Right ventricle myocardium superior (tissue), 1 donor: ENCODE measurements around the gene ODAD3. TPM values are rescaled to one million over a fixed set of nuclear protein-coding genes. Genes with fewer than 3 reads are reported as not detected.
"Not testable (repeated sequence)": the region's sequence is repeated elsewhere in the genome, so short reads cannot be mapped to it uniquely, and the experiment has no call there.

Source experiments
- ATAC-seq: fragments of 200-7000 bp; cut with Tn5 transposase; one replicate; pipeline ENCODE4 v1.9.1; 2020; ENCODE audit warnings: mild to moderate bottlenecking; ENCODE audit not compliant: poor library complexity
- DNase-seq: peaks from one replicate; pipeline ENCODE4 v3.0.0-alpha.2; 2020
- intact Hi-C: fragments of 100-400 bp; cut with DNase I; formaldehyde crosslinking; loops from one replicate; pipeline ENCODE4 v1.11.2; 2022
- total RNA-seq: library from RNA; stranded (reverse); fragmentation: NEBNext Ultra II Directional; extraction: Animal tissue kit (Norgen Biotek cat#: 25700); gene quantifications from one replicate; pipeline ENCODE4 v1.2.1, GENCODE V29; 2021
- donor health status: DM: no; HTN: yes; CAD: no; lungs with severe emphysema.

ODAD3 gene
- total RNA-seq, 1 donor from 2014 or later, result 0.65 TPM

DNA sequence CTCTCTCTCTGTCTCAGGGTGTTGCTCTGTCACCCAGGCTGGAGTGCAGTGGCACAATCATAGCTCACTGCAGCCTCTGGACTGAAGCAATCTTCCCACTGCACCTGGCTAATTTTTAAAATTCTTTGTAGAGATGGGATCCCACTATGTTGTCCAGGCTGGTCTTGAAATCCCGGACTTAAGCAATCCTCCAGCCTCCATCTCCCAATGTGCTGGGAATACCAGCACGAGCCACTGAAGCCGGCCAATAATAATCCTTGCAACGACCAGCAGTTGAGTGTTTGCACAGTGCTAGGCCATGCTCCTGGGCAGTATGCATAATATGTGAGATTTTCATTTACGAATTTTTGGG lies 50.2 kb downstream of the ODAD3 start:
- no peak for ATAC-seq
- no peak for DNase-seq
- intact Hi-C loops, result loop anchor here (10.0 kb wide), 2 partner anchors 50 to 90 kb away; partner anchors contain the start of genes ODAD3, PRKCSH and TSPAN16

DNA sequence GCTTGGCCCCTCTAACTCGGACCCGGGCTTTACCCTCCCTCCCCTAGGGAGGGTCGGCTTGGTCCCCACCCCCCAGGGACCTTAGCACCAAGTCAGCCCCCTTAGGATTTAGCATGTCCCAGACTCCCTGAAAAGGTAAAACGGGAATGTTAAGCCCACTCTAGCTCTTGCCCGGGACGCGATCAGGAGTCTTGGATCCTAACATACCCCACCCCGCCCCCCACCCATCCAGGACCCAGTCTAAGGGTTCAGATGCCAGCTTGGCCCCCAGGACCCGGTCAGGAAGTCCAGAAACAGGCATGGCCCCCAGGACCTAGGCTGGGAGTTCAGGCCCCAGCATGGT lies 51.2 kb downstream of the ODAD3 start:
- ATAC-seq, result no peak
- intact Hi-C loops, result loop anchor here (10.0 kb wide), 2 partner anchors 51 to 89 kb away; partner anchors contain the start of genes ODAD3, PRKCSH and TSPAN16

DNA sequence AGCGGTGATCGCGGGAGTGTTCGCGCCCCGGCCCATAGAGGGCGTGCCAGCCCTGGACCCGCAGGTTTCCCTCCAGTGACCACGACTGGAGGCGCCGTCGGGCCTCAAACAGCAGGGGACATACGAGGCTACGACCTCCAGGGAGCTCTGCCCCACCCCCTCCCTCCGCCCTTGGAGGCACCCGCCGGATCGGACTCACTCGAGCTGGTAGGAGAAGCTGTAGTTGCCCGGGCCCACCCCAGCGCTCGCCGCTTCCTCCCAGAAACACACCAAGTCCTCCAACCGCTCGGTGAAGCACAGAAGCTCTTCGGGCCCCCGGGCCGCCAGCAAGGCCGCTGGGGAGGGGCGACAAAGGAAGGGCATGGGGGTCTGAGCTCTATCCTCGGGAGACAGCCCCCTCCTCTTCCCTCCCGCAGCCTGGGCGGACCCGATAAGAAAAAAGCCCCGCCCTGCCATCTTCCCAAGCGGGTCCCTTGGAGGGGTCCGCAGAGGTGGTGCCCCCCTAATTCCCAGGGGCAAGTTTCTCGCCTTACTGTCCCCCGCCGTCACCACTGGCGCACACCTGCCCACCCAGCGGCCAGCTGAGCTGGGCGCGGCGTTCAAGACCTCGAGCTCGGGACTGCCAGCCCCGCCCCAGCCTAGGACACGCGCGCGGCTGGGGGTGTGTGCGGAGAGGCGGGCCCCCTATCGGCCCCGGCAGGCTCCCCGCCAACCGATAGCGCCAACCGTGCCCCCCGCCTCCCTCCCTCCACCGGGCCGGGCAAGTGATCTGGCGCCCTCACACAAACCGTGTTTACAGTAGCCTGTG lies 51.8 kb downstream of the ODAD3 start:
- ATAC-seq, result peak; percentile 15
- intact Hi-C loops, result loop anchor here (10.0 kb wide), 2 partner anchors 52 to 88 kb away; partner anchors contain the start of genes ODAD3, PRKCSH and TSPAN16
- peak; percentile 73 for DNase-seq

More for the DNA sequence above, 51.2 kb downstream of the ODAD3 start:
- no peak for DNase-seq

DNA sequence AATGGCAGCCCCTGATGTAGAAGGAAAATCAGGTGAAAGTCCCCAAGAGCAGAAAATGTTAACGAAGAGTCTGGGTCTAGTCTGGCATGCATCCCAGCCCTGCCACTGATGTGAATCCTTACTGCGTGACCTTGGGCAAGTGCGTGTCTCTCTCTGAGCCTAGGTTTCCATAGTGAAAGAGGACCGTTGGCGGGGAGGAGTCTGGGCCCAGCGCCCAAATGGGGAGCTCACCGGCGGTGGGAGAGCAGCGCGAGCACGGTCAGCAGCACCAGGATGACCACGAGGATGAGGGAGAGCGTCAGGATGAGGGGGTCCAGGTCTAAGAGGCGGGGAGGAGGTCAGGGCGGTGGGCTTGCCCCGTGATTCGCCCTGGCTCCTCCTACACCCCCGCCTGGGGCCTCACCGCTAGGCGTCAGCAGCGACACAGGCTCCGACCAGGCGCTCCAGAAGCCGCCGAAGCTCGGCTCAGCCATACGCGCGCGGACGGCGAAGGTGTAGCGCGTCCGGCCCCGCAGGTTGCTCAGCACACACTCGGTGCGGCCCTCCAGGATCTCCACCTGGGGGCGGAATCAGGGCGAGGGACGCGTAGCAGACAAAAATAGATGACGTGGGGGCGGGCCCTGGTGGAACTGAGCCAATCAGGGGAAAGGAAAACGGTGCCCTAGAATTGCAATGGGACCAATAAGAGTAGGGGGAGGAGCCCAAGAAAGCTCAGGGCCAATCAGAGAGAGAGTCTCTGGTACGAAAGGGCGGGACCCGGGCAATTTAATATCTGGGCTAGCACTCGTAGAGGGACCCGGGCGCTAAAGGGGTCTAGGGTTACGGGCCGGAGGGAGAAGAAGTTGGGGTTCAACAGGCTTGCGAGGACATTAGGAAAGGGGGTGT lies 54.0 kb downstream of the ODAD3 start:
- intact Hi-C loops, result loop anchor here (10.0 kb wide), 2 partner anchors 54 to 86 kb away; partner anchors contain the start of genes ODAD3, PRKCSH and TSPAN16

DNA sequence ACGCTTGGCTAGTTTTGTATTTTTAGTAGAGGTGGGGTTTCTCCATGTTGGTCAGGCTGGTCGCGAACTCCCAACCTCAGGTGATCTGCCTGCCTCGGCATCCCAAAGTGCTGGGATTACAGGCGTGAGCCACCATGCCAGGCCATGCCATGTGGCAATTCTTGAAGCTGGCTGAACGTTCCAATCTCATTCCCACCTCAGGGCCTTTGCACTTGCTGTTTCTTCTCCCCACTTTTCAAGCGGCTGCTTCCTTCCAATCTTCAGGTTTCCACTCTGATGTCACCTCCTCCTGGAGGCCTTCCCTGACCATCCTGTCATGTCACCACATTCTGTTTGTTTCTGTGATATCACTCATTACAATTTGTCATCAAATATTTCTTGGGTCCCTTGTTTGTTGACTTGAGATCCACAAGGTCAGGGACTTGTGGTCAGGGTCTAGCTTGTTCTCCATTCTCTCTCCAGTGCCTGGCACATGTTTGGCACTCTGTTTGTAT lies 55.0 kb downstream of the ODAD3 start:
- DNase-seq (no peak), ATAC-seq (no peak)
- intact Hi-C loops, result loop anchor here (10.0 kb wide), 2 partner anchors 55 to 85 kb away; partner anchors contain the start of genes ODAD3, PRKCSH and TSPAN16

More for the DNA sequence above, 54.0 kb downstream of the ODAD3 start:
- peak; percentile 96 for DNase-seq
- ATAC-seq, result peak; percentile 91

DNA sequence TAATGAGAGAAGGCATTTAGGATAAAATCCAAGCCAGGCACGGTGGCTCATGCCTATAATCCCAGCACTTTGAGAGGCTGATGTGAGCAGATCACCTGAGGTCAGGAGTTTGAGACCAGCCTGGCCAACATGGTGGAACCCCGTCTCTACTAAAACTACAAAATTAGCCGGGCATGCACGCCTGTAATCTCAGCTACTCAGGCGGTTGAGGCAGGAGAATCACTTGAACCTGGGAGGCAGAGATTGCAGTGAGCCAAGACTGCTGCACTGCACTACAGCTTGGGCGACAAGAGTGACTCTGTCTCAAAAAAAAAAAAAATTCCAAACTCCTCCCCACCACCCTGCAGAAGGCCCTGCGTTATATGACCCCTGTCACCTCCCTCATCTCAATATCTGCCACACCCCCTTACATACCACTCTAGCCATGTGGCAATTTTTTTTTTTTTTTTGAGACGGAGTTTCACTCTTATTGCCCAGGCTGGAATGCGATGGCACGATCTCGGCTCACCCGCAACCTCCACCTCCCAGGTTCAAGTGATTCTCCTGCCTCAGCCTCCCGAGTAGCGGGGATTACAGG lies 55.6 kb downstream of the ODAD3 start:
- intact Hi-C loops, ATAC-seq, DNase-seq: not testable (repeated sequence)

DNA sequence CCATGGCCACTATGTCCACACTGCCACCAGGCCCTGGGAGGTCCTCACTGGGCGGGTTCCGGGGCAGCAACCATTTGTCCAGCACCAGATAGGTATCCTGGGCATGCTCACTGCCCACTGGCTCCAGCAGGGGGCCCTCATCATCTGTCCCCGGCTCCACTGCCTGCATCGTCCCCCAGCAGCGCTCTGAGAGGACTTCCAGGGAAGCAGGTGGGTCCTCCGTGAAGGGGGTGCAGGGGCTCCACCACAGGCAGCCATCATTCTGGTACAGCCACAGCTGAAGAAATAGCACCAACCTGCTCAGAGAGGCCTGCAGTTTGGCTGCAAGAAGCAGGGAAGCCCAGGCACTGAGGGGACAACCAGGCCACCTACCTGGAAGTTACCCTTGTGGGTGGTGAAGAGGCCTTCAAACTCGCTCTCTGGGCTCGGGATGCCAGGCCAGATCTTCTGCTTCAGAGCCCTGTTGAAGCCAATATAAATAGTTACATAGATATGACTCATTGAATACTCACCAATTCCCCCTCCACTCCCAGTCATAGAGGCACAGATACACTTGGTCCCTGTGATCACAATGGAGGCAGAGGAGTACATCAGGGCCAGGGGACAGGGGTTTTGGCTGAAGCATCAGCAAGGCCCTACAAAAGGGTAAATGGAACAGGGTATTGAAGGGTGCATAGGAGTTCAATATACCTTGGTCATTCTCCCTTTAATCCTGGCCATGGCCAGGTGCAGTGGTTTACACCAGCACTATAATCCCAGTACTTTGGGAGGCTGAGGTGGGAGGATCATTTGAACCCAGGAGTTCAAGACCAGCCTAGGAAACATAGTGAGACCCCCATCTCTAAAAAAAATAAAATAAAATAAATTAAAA lies 56.4 kb downstream of the ODAD3 start:
- ATAC-seq (no peak), DNase-seq (peak; percentile 71)
- intact Hi-C loops, result no loop called here

DNA sequence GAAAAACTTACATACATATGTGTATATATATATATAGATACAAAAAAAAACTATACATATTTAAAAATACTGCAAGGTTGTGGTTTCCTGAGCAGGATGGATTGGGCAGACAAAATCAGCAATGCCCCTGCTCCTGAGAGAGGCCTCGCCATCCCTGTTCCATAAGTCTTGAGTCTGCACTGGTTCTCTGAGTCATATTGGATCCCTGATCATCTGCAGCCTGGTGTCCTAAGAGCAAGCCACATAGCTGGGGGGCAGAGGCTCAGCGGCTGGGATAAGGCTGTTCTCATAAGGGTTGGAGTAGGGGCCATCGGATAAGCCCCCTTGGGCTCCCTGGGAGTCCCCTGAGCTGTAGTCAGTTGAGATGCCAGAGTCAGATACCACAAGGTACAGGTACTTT lies 57.2 kb downstream of the ODAD3 start:
- intact Hi-C loops, result no loop called here
- ATAC-seq (no peak), DNase-seq (no peak)

DNA sequence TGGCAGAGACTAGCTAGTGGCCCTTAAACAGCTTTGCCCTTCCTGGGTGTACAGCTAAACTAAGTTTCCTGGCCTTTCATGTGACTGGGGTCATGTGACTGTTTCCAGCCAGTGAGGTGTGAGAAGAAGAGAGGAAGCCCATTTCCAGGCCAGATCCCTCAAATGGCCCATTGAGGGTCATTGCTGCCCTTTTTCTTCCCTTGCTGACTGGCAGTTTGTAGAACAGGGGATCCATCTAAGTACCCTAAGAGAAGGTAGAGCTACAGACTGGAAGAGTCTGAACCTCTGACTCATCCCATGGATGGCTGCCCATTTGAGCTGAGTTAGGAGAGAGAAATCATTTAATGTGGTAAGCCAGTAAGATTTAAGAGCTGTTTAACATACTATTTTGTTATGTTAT lies 57.7 kb downstream of the ODAD3 start:
- DNase-seq (no peak), ATAC-seq (no peak)
- intact Hi-C loops, result no loop called here

DNA sequence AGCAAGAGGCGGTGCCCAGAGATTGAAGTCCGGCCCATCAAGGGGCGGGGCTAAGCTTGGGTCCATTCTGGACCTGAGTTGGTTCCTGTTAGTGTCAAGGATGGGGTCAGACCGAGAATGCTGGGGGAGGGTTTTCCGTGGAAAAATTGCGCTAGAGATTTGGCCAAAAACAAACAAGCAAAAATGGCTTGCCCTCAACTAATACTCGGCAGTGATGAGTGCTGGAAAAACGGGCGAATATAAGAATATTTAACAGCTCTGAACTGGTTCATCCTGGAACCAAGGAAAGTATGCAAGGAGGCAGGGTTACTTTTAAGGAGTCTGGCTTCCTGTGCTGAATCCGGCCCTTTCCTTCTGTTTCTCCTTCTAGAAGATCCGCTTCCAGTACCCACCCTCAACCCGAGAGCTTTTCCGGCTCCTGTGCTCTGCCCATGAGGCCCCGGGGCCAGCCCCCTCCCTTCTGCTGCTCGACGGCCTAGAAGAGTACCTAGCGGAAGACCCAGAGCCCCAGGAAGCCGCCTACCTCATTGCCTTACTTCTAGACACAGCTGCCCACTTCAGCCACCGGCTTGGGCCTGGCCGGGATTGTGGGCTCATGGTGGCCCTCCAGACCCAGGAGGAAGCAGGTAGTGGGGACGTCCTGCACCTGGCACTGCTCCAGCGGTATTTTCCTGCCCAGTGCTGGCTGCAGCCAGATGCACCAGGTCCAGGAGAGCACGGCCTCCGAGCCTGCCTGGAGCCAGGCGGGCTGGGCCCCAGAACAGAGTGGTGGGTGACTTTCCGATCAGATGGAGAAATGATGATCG lies 59.6 kb downstream of the ODAD3 start:
- intact Hi-C loops, result no loop called here
- ATAC-seq, result peak; percentile 7
- DNase-seq, result peak; percentile 76

DNA sequence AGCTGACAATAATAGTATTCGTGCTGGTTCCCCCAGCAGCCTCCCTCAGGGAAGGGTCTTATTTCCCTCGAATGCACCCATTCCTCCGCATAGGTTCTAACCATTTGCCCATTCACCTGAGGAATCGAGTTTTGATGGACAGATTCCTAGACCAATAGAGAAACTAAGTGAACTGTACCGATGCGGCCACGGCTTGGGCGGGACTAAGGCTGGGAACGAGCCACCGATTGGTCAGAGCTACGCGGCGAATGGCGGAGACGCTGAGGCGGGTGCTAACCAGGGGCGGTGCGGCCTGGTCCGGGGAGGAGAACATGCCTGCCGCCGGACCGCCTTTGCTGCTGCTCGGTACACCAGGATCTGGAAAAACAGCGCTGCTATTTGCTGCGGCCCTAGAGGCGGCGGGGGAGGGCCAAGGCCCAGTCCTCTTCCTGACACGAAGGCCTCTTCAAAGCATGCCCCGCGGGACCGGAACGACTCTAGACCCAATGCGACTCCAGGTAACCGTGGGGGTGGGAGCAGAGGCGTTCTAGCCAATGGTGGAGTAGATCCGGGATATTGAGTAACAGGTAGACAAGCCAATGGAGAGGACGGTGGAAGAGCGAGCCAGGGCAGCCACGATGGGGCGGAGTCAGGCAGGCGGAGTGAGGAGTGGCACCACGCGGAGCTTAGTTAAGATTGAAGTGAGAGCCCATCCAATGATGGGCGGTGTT lies 60.3 kb downstream of the ODAD3 start, which contains the start of gene SWSAP1:
Gene SWSAP1 (plus strand): TSS at position 234 of the 710 bp plus-strand sequence. CDS start 15 bp downstream, at position 249.
- ATAC-seq (peak; percentile 95), DNase-seq (peak; percentile 99)
- intact Hi-C loops, result no loop called here

DNA sequence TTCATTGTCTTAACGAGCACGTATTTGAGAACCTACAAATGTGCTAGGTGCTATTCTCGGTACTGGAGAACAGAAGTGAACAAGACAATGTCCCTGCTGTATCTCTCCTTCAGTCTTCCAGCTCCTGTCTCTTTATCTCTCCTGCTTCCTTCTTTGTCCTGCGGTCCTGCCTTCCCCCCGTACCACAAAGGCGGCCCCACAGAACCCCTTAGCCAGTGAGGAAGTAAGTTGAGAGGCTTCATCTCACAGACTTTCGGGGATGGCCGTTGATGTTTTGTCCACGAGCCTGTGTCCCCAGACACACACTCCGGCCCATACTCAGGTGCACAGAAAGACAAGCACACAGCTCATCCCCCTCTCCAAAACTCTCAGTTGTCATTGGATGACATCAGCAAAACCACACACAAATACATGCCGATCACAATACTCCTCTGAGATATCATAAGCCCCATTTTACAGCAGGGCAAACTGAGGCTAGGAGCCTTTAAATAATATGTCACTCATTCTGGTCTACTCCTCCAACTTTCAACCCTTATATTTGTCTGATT lies 61.0 kb downstream of the ODAD3 start:
- DNase-seq (no peak), ATAC-seq (no peak)
- intact Hi-C loops, result no loop called here

DNA sequence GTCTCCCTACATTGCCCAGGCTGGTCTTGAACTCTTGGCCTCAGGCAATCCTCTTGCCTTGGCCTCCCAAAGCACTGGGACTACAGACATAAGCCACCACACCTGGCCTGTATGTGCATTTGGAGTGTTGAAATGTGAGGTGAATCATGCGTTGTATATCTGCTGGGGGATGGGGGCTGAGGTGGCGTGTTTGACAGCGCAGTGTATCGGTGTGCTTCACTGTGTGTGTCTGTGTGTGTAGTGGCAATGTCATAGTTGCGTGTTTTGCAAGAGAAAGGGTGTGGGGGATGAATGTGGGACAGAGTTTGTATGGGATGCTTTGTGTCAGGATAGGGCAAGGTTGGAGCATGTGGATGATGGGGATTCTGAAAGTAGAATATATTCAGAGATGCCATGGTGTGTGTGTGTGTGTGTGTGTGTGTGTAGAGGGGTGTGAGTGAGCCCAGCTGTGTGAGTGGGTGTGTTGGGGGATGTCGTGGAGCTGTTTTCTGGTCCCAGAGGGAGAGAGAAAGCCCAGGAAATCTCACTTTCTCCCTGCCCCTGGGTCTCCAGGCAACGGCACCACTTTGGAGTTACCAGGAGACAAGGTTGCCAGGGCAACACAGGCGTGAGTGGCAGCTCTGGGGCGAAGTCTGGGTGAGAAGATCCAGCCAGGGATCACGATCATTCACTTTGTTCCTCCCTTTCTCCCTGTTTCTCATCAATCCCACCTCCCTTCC lies 61.6 kb downstream of the ODAD3 start:
- DNase-seq (no peak), ATAC-seq (no peak)
- intact Hi-C loops, result no loop called here

DNA sequence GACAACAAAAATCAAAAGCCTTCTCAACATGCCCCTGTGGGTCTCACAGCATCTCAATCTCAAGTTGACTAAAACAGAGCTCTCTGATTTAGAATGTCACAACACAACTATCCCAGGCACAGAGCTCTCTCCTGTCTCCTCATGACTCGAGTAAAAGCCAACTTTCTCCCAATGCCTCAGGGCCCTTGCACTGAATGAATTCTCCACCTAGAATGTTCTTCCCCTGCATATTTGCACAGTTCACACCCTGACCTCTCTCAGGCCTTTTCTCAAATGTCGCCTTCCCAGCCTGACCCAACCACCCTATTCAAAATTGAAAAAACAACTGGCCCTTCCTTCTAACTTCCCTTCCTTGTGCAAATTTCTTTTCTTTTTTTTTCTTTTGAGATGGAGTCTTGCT lies 64.2 kb downstream of the ODAD3 start:
- no peak for DNase-seq
- intact Hi-C loops, result no loop called here
- ATAC-seq, result no peak
